HL-60 (cell line): ENCODE data around the gene SMYD5.

Experiments used
- POLR2AphosphoS5 ChIP-seq: IDR thresholded peaks from 2 replicates; pipeline ENCODE4 v1.6.1; 2012; ENCODE audit warnings: low read depth
- SPI1 ChIP-seq: IDR thresholded peaks from 2 replicates; pipeline ENCODE4 v1.6.1; 2012; ENCODE audit warnings: low read depth, mild to moderate bottlenecking, borderline replicate concordance
- TF ChIP-seq, protein P1 (sequence below): IDR thresholded peaks from one replicate; pipeline ENCODE4 v1.5.1; 2011; ENCODE audit warnings: low read length, control low read depth, inconsistent platforms; ENCODE audit not compliant: insufficient read depth
- TF ChIP-seq, protein P2 (sequence below): IDR thresholded peaks from 2 replicates; pipeline ENCODE4 v1.6.1; 2012; ENCODE audit warnings: low read depth; ENCODE audit not compliant: insufficient replicate concordance

DNA sequence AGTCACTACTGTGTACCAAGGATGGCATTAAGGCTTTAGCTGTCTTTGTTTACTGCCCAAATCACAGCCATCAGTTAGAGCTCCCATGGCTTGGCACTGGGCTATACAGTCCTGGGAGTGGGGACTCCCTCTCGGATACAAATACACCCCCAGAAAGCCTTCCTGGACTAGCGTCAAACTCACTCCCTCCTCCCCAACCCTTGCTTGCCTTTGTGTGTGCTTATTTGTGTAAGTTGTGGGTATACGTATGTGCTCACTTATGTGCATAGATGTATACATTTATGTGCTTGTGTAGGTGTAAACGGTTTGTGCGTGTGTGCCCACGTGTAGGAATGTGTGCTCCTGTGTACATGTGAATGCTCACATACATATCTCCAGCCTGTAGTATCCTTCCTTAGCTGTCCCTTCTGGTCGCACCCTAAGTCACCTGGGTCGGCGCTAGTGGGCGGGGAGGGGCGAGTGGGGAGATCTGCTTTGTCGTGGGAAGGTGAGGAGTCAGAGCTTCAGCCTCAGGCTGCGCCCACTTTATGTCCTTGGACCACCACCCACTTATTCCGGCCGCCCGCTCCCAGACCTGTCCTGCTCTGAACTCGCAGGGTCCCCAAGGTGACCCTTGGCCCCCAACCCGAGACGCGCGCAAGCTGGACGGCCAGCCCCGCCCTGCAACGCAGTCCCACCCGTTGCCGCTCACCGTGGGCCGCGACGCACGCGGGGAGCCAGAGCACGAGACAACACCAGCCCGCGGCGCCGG is 18.5 kb downstream of the SMYD5 start:
- TF ChIP-seq, protein P1, sequence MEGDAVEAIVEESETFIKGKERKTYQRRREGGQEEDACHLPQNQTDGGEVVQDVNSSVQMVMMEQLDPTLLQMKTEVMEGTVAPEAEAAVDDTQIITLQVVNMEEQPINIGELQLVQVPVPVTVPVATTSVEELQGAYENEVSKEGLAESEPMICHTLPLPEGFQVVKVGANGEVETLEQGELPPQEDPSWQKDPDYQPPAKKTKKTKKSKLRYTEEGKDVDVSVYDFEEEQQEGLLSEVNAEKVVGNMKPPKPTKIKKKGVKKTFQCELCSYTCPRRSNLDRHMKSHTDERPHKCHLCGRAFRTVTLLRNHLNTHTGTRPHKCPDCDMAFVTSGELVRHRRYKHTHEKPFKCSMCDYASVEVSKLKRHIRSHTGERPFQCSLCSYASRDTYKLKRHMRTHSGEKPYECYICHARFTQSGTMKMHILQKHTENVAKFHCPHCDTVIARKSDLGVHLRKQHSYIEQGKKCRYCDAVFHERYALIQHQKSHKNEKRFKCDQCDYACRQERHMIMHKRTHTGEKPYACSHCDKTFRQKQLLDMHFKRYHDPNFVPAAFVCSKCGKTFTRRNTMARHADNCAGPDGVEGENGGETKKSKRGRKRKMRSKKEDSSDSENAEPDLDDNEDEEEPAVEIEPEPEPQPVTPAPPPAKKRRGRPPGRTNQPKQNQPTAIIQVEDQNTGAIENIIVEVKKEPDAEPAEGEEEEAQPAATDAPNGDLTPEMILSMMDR = no peak
- TF ChIP-seq POLR2AphosphoS5 (no peak), SPI1 (no peak)
- TF ChIP-seq, protein P2, sequence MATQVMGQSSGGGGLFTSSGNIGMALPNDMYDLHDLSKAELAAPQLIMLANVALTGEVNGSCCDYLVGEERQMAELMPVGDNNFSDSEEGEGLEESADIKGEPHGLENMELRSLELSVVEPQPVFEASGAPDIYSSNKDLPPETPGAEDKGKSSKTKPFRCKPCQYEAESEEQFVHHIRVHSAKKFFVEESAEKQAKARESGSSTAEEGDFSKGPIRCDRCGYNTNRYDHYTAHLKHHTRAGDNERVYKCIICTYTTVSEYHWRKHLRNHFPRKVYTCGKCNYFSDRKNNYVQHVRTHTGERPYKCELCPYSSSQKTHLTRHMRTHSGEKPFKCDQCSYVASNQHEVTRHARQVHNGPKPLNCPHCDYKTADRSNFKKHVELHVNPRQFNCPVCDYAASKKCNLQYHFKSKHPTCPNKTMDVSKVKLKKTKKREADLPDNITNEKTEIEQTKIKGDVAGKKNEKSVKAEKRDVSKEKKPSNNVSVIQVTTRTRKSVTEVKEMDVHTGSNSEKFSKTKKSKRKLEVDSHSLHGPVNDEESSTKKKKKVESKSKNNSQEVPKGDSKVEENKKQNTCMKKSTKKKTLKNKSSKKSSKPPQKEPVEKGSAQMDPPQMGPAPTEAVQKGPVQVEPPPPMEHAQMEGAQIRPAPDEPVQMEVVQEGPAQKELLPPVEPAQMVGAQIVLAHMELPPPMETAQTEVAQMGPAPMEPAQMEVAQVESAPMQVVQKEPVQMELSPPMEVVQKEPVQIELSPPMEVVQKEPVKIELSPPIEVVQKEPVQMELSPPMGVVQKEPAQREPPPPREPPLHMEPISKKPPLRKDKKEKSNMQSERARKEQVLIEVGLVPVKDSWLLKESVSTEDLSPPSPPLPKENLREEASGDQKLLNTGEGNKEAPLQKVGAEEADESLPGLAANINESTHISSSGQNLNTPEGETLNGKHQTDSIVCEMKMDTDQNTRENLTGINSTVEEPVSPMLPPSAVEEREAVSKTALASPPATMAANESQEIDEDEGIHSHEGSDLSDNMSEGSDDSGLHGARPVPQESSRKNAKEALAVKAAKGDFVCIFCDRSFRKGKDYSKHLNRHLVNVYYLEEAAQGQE = no peak
